ENCODE data around the gene BRWD1.

Gene BRWD1

DNA sequence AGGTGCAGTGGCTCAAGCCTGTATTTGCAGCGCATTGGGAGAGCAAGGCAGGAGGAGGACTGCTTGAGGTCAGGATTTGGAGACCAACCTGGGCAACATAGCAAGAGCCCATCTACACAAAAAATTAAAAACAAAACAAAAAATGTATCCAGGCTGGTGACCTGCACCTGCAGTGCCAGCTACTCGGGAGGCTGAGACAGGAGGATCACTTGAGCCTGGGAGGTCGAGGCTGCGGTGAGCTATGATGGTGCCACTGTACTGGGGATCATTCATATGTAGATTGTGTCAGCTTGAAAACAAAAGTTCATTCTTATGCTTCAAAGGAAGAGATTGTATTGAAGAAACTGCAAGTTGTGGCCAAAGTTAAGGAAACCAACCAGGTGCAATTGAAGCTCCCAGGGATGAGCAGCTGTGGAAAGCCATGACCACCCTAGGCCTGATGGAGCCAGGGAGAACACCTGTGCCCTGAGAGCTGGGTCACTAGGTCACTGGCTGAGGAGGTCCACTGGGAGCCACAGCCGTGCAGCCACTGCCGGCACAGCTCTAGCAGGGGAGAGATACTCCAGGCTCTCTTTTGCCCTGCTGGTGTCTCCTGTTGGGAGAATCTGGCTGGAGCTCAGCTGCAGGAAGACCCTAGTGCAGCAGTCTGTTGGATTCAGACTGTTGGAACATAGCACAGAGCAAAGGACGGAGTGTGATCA, 13.3 kb upstream of the BRWD1 start:
- DNase-seq = no peak

DNA sequence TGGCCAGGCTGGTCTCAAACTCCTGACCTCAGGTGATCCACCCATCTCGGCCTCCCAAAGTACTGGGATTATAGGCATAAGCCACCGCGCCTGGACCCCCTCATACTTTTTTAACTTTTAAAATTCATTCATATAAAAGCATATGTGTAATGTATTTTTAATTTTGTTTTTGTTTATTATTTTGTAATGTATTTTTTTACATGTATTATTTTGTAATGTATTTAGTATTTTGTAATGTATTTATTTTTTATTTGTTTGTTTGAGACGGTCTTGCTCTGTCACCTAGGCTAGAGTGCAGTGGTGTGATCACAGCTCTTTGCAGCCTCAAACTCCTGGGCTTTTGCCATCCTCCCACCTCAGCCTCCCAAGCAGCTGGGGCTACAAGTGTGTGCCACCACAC, 12.0 kb upstream of the BRWD1 start:
- no peak for DNase-seq

DNA sequence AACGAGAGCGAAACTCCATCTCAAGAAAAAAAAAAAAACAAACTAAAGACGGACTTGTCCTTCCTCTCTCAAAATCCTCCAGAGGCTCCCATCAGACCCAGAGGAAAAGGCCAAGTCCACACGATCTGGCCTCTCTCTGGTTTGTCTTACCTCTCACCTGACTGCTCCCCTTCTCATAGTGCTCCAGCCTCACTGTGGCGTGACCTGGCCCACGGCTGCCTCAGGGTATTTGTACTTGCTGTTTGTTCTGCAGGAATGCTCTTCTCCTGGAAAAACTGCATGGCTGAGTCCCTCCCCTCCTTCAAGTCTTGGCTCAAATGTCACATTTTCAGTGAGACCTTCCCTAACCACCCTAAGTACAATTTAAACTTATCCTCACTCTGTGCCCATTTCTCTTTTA, 8.0 kb upstream of the BRWD1 start:
- no peak for DNase-seq

DNA sequence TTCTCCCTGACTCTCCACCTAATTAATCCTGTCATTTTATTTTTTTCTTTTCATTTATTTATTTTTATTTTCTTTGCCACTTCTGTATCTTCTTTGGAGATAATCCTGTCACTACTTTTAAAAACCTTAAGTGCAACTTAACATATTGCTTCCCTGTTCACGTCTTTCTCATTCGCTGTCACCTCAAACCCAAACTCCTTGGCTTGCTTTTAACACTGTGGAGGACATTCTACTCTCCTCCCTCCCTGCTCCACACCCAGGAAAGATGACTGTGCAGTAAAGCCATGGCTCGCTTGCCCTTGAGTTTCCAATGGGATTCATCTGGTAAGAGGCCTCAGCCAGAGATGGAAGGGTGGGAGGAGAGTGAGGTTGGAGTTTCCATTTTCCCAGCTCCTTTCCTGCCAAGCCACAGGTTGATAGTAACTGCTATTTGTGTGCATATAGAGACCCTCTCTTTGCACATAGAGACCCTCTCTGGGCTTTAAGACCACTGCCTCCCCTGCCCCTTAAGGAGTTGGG, 6.4 kb upstream of the BRWD1 start:
- DNase-seq = no peak

DNA sequence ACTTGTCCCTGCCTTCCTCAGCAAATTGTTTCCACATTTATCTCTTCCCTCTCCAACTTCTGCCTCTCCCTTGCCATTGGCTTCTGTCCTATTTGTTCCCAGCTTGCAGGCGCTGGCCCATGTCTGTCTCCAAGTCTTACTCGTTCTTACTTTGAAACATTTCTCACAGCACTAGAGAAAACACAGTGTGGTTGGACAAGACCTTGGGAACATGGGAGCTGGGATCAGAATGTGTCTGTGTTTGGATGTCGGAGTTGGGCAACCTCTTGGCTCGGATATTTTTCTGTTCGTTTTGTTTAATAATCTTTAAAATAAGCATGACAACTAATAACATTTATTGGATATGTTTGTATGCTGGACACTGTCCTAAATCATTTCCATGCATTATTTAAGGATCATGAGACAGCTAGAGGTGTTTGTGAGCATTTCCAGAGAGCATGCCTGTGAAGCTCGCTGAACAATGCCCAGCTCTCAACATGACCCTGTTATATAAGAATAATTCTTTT, 5.9 kb upstream of the BRWD1 start:
- no peak for DNase-seq

DNA sequence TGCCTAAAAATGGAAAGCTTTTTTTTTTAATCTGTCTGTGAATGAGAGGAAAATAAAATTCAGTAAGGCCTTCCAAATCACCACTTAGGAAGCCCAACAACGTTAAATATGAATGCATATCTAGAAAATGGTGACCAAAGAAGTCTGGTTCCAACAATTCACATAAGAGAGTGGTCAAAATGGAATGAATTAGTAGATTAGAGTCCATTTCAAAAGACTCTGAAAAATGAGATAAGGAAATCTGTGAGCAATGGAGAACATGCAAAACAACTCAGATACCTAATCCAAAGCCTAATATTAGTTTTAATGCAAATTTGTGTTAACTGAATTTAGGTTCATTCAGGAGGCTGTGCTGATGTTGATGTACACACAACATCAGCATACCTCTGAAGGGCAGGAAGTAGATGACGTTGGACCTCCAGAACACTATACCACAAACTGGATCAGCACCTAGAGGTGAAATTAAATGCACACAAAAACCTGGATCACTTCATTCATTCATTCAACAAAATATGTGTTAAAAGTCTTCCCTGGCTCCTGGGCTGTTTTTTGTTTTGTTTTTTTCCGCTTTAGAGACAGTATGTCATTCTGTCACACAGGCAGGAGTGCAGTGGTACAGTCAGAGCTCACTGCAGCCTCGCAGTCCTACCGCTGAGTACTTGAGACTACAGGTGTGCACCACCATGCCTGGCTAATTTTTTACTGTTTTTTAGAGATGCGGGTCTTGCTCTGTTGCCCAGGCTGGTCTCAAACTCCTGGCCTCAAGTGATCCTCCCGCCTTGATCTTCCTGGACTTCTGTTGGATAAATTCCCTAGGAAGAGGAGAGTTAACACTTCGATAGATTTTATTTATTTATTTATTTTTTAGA, 4.9 kb upstream of the BRWD1 start:
- no peak for DNase-seq

DNA sequence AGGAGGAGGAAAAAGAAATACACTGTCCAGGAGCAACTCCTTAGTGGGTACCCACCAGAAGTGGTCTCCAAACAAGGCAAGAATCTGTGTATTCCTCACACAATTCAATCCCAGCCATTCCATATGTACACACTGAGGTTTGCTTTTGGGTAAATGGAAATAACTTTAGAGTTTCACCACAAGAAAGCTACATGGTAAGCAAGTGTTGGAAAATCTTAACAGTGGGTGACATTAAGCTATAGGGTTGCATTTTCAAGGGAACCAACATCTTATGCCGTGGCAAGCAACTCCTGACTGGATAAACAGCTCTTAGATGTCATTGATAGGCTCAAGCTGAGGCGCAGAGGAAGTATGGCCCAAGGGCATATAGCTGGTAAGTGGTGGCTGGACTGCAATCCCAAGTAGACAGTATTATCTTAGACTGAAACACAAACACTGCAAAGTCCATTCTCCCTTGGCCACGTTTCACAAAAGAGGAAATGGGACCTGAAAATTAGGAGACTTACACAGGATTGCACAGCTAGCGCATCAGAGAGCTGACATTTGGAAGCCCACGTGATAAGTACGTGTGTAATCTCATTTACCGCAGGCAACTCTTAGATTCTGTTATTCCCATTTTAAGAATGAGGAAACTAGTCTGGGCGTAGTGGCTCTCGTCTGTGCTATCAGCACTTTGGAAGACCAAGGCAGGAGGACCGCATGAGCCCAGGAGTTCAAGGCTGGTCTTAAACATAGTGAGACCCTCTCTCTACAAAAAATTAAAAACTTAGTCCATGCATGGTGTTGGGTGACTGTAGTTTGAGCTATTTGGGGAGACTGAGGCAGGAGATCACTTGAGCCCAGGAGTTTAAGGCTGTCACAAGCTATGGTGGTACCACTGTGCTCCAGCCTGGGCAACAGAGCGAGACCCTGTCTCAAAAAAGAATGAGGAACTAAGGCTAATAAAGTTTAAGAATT, 4.0 kb upstream of the BRWD1 start:
- no peak for DNase-seq

DNA sequence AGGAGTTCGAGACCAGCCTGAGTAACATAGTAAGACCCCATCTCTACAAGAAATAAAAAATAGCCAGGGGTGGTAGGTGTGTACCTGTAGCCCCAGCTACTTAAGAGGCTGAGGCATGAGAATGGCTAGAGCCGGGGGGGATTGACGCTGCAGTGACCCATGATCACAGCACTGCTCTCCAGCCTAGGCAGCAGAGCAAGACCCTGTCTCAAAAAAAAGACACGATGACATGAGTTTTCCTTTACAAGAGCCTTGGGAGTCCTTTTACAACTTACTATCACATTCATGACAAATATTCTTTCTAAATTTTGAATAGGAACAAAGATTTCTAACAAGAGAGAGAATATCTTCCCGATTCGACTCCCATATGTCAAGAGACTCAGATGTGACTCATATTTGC, 3.3 kb upstream of the BRWD1 start:
- no peak for DNase-seq

DNA sequence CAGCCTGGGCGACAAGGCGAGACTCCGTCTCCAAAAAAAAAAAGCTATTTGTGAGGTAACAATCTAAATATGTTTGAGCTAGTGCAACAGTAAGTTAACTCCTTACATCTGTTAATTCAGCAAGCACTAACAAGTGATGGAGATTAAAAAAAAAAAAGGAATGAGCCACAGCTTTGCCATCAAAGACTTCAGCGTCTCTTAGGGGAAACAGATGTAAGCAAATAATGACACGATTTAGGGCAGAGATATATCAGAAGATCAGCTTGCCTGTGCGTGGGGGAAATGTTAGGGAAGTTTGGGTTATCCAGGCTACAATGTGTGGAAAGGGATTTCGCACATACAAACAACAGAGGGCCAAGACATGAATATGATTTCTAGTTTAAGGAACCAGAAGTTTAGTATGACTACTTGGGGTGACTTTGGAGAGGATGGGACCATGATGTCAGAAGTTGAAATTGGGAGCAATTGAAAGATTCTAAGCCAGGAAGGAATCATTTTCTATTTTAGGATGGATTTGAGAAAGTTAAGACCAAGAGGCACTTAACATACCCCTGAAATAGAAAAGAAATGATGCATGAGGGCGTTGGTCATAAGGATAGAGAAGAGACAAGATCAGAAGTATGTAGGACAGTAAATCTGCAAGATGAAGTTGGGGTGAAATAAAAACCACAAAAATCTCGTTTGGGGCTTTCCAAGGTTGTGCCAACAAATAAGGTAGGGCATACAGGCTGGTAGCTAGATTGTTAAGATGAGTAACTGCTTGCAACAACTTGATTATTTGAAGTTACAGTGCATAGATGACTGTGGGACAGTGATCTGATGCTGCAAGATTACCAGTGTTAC, 2.4 kb upstream of the BRWD1 start:
- DNase-seq = peak; percentile 76

DNA sequence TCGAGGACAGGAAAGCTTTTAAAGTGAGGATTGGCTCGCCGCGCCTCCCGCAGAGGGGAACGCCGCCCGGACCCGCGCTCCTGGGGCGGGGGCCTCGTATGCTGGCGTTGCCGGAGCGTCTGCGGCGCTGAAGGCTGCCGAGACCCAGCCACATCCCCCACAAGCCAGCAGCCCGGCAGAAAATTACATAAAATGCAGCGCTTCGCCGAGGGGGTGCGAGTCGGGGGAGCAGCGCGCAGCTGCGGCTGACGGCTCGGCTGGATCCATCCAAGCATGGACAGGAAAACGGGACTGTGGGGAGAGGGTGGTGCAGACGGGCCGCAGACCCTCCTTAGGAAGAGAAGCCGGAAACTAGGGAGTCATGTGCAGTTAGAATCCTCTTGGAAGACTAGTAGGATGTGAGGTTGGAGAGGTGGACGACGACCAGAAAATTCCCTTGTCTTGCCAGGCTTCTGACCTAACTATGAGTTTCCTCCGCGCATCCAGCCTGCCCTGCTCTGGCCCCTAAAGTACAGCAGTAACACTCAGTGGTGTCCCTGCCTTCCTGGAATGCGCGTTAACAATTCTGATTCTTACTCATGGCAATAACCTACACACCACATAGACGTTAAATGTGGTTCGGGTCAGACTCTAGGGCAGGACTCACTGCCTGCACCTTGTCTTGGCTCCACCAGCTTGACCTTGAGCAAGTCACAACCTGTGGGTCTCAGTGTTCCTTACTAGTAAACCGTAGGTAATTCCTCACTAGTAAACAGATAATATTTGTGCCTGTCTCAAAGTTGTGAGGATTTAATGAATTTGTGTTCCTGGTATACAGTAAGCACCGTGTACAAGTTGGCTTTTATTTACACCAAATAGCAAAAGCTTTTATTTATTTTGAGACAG, 953 bp upstream of the BRWD1 start:
- peak; percentile 27 for DNase-seq

DNA sequence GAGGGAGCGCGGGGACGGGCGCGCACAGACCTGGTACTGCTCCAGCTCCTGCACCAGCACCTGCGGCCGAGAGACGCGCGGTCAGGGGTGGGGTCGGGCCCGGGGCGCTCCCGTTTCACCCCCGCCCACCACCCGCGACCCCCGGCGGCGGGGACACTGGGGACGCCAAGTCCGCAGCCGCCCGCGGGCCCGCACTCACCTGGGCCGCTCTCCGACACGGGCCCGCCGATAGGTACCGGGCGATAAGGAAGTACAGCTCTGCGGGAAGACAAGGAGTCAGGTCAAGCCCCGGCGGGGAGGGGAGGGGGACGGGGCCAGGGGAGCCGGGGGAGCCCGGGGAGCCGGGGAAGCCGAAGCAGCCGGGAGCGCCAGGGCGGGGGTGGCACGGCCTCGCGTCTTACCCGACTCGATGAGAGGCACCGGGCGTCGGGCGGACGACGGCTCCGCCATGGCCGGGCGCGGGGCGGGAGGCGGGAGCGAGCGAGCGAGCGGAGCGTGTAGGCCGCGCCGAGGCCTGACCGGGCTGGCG, 326 bp downstream of the BRWD1 start:
- DNase-seq = no peak

DNA sequence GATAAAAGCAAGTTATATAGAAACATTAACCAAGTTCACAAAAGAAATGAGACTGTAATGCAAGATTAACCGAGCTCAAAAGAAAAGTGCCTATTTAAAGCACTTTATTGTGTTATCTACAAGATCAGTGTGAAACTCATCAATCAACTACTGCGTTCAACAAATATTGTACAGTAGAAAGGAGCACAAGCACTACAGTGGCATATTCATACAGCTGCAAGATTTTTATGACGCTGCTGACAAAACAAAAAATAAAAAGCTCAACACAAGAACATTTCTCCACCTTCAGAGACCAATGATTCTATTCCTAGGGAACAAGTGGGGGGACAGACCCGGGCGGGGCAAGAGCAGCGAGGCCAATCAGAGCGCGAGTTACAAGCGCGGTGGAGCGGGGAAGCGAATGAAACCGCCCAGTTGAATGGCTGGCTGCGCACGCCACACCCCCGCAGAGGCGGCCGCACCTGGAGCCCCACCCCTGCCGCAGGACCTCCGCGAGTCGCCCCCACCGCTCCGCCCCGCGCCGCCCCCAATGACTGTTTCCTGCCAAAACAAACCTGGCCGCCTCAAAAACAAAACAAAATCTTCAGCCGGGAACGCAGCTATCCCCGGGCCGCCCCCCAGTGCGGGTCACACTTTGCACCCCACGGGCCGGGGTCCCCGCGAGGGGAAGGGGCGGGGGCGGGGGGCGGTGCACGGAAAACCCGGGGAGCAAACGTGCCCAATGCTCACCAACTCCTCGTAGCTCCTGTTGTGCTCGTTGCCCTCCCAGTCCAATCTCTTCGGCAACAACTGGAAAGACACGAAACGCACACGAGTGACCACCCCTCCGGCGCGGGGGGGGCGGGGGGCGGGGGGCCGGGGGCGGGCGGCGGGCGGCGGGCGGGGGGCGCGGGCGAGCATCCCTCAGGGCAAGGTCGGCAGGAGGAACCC, 1.1 kb downstream of the BRWD1 start:
- peak; percentile 92 for DNase-seq

DNA sequence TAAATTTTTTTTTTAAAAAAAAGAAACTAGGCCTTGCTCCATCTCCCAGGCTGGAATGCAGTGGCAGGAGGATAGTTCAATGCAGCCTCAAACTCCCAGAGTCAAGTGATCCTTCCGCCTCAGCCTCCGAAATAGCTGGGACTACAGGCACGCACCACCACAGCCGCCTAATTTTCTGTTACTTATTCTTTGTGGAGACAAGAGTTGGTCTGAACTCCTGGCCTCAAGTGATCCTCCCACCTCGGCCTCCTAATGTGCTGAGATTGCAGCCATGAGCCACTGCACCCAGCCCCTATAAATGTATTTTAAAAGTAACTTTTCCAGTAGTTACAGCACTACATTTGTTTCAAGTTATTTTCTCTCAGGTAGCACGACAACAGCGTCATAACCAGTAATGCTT, 2.3 kb downstream of the BRWD1 start:
- DNase-seq = no peak

DNA sequence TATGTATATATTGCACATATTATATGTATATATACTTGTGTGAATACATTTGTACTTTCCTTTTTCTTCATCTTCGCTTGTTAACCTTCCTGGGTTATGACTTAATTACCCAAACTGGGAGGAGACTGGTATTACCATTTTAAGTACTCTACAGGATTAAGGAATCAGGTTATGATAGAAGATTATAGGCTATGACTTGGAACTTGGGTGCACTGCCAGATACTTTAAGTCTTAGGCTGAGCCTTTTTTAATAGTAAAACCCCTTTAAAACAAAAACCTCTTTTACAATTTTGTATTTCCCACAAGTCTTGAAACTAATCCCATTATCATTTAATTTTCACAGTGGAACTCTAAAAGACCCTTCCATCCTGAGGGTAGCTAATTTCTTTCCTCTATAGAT, 6.0 kb downstream of the BRWD1 start:
- no peak for DNase-seq

DNA sequence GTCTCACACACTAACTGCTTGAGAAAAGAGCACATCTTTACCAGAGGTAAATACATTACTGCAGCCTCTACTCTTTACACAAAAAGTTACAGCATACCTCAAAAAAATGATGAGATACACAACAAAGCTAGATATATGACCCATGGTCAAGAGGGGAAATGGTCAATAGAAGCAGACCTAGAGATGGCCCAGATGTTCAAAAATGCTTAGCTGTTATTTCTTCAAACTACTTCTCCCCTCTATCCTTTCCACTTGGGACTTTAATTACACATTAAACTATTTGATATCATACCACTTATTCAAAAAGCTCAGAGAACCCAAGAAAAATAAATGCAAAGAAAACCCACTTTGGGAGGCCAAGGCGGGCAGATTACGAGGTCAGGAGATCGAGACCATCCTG, 12.8 kb downstream of the BRWD1 start:
- no peak for DNase-seq

DNA sequence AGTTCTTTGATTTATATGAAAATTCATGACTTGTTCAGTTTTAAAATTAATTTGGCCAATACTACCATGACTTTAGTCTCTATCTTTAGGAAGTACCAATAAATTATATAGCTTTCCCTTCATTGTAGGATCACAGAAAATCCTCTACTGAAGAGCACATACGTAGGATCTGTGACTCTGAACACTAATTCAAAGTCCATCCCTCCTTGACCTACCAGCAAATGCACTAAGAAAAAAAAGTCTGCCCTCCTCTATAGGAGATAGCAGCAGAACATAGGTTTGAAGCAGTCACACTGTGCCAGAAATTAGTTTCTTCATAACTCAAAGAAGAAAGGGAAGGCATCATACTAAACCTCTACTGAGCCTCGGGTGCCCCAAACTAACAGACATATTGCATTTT, 16.5 kb downstream of the BRWD1 start:
- DNase-seq = no peak

DNA sequence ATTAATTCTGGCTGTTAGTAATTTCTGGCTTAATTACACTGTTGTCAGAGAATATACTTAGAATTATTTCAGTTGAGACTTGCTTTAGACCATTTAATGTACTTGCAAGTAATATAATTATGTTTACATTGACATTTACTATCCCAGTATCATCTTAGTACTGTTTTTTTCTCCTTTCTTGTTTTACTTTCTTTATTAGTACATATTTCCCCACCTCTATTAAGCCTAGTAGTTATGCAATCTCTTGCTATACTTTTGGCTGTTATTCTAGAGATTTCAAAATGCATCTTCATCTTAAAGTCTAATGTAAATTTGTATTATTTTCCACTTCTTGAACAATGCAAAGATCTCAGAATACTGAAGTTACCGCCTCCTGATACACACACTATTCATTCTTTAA, 24.4 kb downstream of the BRWD1 start:
- no peak for DNase-seq

DNA sequence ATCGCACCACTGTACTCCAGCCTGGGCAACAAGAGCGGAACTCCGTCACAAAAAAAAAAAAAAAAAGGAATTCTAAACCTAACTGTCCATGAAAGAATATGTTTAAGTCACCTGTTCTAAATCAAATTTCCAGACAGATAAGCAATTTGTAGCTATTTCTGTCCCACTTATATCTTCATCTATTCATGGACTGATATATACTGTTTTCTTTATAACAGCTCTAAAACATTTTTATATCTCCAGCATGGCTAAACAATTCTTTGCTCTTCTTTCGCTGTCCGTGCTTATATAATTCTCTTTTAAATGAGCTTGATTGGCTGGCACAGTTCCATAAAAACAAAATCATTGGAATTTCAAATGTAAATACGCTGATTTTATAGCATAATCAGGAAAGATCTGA, 30.5 kb downstream of the BRWD1 start:
- DNase-seq = no peak

DNA sequence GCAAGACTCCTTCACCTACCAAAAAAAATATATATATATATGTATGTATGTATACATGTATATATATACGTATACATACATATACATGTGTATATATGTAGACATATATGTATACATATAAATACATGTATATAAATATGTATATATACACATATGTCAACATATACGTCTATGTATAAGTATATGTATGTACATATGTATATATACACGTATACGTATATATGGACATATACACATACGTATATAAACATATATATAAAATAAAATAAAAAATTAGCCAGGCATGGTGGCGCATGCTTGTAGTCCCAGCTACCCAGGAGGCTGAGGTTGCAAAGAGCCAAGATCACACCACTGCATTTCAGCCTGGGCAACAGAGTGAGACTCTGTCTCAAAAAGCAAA, 31.6 kb downstream of the BRWD1 start:
- no peak for DNase-seq

Measured in CD4-positive, alpha-beta T cell treated with Interleukin-4 for 4 hours (primary cell).